IPS-18a (cell line): ENCODE results near the gene IDH2.

Source experiments
- H3K27ac ChIP-seq: one replicate; pipeline ENCODE4 v1.5.1; 2013; ENCODE audit warnings: low read length
- H3K27me3 ChIP-seq: one replicate; pipeline ENCODE4 v1.6.1; 2013; ENCODE audit warnings: mild to moderate bottlenecking, low read length; ENCODE audit not compliant: control insufficient read depth, insufficient read depth
- H3K36me3 ChIP-seq: one replicate; pipeline ENCODE4 v1.6.1; 2013; ENCODE audit warnings: low read depth, low read length; ENCODE audit not compliant: control insufficient read depth
- H3K4me1 ChIP-seq: one replicate; pipeline ENCODE4 v1.6.1; 2013; ENCODE audit warnings: low read depth, low read length; ENCODE audit not compliant: control insufficient read depth
- H3K4me3 ChIP-seq: one replicate; pipeline ENCODE4 v1.5.1; 2013; ENCODE audit warnings: low read length
- H3K9ac ChIP-seq: one replicate; pipeline ENCODE4 v1.6.1; 2013; ENCODE audit warnings: mild to moderate bottlenecking, low read length, moderate library complexity
- H3K9me3 ChIP-seq: one replicate; pipeline ENCODE4 v1.6.1; 2013; ENCODE audit warnings: low read depth, low read length; ENCODE audit not compliant: control insufficient read depth

Gene IDH2

DNA sequence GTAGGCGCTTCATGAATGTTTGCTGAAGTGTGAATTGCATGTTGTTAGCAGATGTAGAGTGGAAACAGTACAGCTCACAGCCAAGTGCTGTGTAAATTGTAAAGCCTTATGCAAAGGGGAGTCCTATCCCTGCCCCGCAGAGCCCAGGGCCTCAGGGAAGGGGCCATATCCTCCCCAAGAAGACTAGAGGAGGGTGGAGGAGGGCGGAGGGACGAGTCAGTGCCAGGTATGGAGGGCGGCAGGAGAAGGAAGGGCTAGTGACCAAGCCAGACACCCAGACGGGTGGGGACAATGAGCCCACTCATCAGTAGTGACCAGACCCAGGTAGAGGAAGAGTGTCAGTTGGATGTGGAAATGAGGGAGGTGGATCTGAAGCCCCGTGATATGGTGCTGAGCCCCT, 56.0 kb downstream of the IDH2 start:
- no peak overlapping the region for H3K9ac ChIP-seq
- H3K27ac ChIP-seq: no peak overlapping the region
- H3K36me3 ChIP-seq: no peaks in the 10 kb centered on the region
- peaks cover 12% of the 10 kb centered on the region for H3K4me1 ChIP-seq
- H3K4me3 ChIP-seq: no peak overlapping the region
- no peaks in the 10 kb centered on the region for H3K27me3 ChIP-seq
- H3K9me3 ChIP-seq: no peaks in the 10 kb centered on the region

DNA sequence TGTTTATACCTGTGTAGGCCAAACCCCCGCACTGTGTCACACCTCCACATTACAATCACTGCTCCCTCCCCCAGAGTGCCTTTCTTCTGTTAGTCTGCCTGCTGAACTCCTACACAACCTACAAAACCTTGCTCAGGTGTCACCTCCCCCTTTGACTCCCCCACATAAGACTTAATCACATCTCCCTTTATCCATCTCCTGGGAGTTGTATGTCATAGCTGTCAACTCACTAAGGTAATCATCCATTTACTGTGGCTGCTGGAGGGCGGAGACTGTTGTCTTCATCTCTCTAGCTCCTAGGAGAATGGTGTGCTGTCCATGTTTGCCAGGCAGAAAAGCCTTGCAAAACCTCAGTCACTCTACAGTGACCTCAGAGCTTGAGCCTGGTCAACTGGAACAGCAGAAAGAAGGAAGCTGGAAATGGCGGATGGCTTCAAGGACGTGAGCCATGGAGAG, 57.3 kb downstream of the IDH2 start:
- Histone ChIP-seq H3K36me3 (no peaks in the 10 kb centered on the region), H3K9me3 (no peaks in the 10 kb centered on the region), H3K4me3 (no peak overlapping the region), H3K9ac (no peak overlapping the region), H3K27me3 (no peaks in the 10 kb centered on the region), H3K4me1 (peaks cover 12% of the 10 kb centered on the region), H3K27ac (no peak overlapping the region)

DNA sequence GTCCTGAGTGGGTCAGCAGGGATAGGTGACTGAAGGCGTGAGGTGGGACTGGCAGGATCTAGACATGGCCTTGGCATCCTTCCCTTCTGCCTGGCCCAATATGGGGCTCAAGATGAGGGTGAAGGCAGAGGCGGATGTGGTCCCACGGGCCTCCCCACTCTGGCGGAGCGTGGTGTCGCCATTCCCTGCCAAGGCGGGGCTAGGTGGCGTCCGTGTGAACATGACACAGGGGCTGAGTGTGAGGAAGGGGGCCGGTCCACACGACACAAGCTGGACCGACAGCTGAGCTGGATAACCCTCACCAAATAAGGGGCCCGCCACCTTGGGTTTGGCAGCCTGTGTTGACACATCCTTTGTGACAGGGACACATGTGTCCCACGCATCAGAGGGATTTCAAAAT, 58.1 kb downstream of the IDH2 start:
- Histone ChIP-seq H3K4me3 (no peak overlapping the region), H3K27me3 (no peaks in the 10 kb centered on the region), H3K27ac (no peak overlapping the region), H3K9me3 (no peaks in the 10 kb centered on the region), H3K36me3 (no peaks in the 10 kb centered on the region), H3K4me1 (peaks cover 12% of the 10 kb centered on the region), H3K9ac (no peak overlapping the region)

DNA sequence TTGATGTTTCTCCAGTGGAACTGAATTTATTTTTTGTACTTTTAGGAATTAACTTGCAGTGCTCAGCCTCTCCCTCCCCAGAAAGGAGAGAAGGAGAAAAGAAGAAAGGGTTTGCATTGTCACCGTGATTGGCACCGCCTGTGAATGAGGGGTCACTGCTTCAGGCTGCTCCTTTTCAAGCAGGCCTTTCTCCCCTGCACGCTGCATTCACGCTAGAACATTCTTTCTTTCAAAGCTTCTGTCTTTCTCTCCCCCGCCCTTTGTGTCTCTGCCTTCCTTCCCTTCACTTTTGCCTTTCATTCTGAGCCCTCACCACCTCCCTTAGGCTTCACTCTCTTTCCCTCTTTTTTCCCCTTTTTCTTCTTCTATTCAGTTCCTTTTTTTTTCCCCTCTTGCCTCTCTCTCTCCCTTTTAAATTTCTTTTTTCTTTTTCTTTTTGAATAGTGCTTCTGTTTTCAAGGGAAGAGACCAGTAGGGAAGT, 58.7 kb downstream of the IDH2 start:
- Histone ChIP-seq H3K36me3 (no peaks in the 10 kb centered on the region), H3K9ac (no peak overlapping the region), H3K4me3 (no peak overlapping the region), H3K27ac (no peak overlapping the region), H3K27me3 (no peaks in the 10 kb centered on the region), H3K9me3 (no peaks in the 10 kb centered on the region), H3K4me1 (peaks cover 12% of the 10 kb centered on the region)

- Histone ChIP-seq H3K9me3 (no peaks in the 10 kb centered on the region), H3K36me3 (no peaks in the 10 kb centered on the region), H3K4me3 (no peak overlapping the region), H3K27ac (no peak overlapping the region), H3K9ac (no peak overlapping the region), H3K4me1 (peaks cover 16% of the 10 kb centered on the region), H3K27me3 (no peaks in the 10 kb centered on the region)
Observed at GRCh38 chr15:90042766-90043529, 59.3 kb downstream of the IDH2 start.

- no peaks in the 10 kb centered on the region for H3K36me3 ChIP-seq
- no peaks in the 10 kb centered on the region for H3K27me3 ChIP-seq
- peaks cover 16% of the 10 kb centered on the region for H3K4me1 ChIP-seq
- no peak overlapping the region for H3K9ac ChIP-seq
- no peaks in the 10 kb centered on the region for H3K9me3 ChIP-seq
- H3K27ac ChIP-seq: no peak overlapping the region
- H3K4me3 ChIP-seq: no peak overlapping the region
Observed at GRCh38 chr15:90042356-90042755, 59.9 kb downstream of the IDH2 start.

DNA sequence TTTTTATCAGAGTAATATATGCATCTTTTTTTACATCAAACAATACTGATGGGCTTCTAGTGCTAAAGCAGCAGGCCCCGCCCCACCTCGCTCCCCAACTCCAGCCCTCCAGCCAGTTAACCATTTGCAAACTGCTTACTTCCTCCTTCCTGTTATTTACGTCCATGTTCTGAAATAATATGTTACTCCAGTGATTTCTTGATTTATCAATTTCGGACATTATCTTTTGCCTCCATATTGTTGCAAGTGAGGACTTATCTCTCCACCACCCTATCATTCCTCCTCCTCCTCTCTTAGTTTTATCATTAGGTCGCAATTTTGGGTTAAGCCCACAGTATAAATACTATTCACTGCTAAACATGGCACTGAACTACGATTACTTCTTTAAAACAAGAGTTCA, 61.6 kb downstream of the IDH2 start:
- Histone ChIP-seq H3K4me3 (no peak overlapping the region), H3K27ac (no peak overlapping the region), H3K9ac (no peak overlapping the region), H3K4me1 (peaks cover 26% of the 10 kb centered on the region), H3K27me3 (no peaks in the 10 kb centered on the region), H3K9me3 (no peaks in the 10 kb centered on the region), H3K36me3 (no peaks in the 10 kb centered on the region)

DNA sequence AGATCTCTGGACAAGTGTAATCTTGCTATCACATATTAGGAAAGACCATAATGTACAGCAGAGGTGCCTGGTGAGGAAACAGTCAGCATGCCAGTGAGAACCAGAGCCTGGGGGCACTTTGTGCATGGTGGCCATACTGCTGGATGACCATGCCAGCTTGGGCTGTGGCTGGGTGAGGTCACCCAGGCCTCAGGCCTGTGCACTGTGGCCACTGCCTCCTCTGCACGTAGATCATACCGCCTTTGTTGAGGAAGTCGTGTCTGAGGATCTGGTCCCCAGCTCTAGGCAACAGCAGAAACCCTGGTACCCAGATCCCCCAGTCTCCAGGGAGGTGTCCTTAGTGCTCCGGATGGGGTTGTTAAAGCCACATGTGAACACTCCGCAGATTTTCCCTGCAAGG, 62.3 kb downstream of the IDH2 start:
- H3K27ac ChIP-seq: no peak overlapping the region
- H3K4me1 ChIP-seq: peaks cover 32% of the 10 kb centered on the region
- no peak overlapping the region for H3K4me3 ChIP-seq
- H3K36me3 ChIP-seq: no peaks in the 10 kb centered on the region
- no peak overlapping the region for H3K9ac ChIP-seq
- no peaks in the 10 kb centered on the region for H3K9me3 ChIP-seq
- H3K27me3 ChIP-seq: no peaks in the 10 kb centered on the region

GRCh38 chr15:90038632-90039095, 63.6 kb downstream of the IDH2 start:
- Histone ChIP-seq H3K27me3 (no peaks in the 10 kb centered on the region), H3K4me1 (peaks cover 37% of the 10 kb centered on the region), H3K27ac (no peak overlapping the region), H3K36me3 (no peaks in the 10 kb centered on the region), H3K9ac (no peak overlapping the region), H3K9me3 (no peaks in the 10 kb centered on the region), H3K4me3 (no peak overlapping the region)

- no peak overlapping the region for H3K4me3 ChIP-seq
- peaks cover 35% of the 10 kb centered on the region for H3K4me1 ChIP-seq
- no peaks in the 10 kb centered on the region for H3K36me3 ChIP-seq
- H3K9ac ChIP-seq: no peak overlapping the region
- no peak overlapping the region for H3K27ac ChIP-seq
- H3K9me3 ChIP-seq: no peaks in the 10 kb centered on the region
- H3K27me3 ChIP-seq: no peaks in the 10 kb centered on the region
Observed at GRCh38 chr15:90037961-90038631, 64.2 kb downstream of the IDH2 start.

DNA sequence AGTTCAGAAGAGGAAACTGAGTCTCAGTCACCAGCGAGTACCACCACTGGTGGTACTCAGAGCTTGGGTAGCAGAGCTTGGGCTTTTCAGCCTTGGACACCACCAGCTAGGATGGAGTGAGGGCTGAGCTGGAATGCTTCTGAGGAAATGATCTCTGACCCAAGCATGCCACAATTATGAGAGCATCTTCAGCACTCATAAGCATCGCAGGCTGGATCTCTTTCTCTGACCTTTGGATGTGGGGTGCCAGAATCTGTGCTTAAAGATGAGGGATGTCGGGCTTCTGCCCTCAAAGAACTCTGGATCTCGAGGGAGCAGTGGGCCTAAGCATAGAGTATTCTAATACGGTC, 64.8 kb downstream of the IDH2 start:
- no peak overlapping the region for H3K9ac ChIP-seq
- no peak overlapping the region for H3K27ac ChIP-seq
- H3K4me1 ChIP-seq: peaks cover 33% of the 10 kb centered on the region
- no peak overlapping the region for H3K4me3 ChIP-seq
- no peaks in the 10 kb centered on the region for H3K27me3 ChIP-seq
- H3K36me3 ChIP-seq: no peaks in the 10 kb centered on the region
- no peaks in the 10 kb centered on the region for H3K9me3 ChIP-seq
